BLaER1 treated with 17β-estradiol and CSF1 and Interleukin-3, amounts not matched to agents 10 nM and 100 nM (cell line): Measurements from ENCODE around the gene CCT2.
"Not testable (repeated sequence)": the region's sequence is repeated elsewhere in the genome, so short reads cannot be mapped to it uniquely, and the experiment has no call there.

Experiments used
- H3K27ac ChIP-seq, 11 experiments: shearing (Covaris generic); formaldehyde crosslinking; 2 replicates each; pipeline ENCODE4 v1.8.1; 2022
- H3K27me3 ChIP-seq, 11 experiments: shearing (Covaris generic); formaldehyde crosslinking; 2 replicates each; pipeline ENCODE4 v1.8.1; 2022
- H3K36me3 ChIP-seq, 11 experiments: shearing (Covaris generic); formaldehyde crosslinking; 2 replicates each; pipeline ENCODE4 v1.8.1; 2022
- H3K4me1 ChIP-seq, 10 experiments: shearing (Covaris generic); formaldehyde crosslinking; 2 replicates each; pipeline ENCODE4 v1.8.1; 2022
- H3K4me2 ChIP-seq, 11 experiments: shearing (Covaris generic); formaldehyde crosslinking; 2 replicates each; pipeline ENCODE4 v1.8.1; 2022
- H3K4me3 ChIP-seq, 10 experiments: shearing (Covaris generic); formaldehyde crosslinking; 2 replicates each; pipeline ENCODE4 v1.8.1; 2022
- H3K9ac ChIP-seq, 11 experiments: shearing (Covaris generic); formaldehyde crosslinking; 2 replicates each; pipeline ENCODE4 v1.8.1; 2022
- H3K9me3 ChIP-seq, 11 experiments: shearing (Covaris generic); formaldehyde crosslinking; replicated peaks in 1 of 11; 2 replicates each; pipeline ENCODE4 v1.8.1; 2022
- H4K20me1 ChIP-seq, 11 experiments: shearing (Covaris generic); formaldehyde crosslinking; 2 replicates each; pipeline ENCODE4 v1.8.1; 2022
- Cebpa-rat ChIP-seq, 11 experiments: shearing (Covaris generic); IDR thresholded peaks; 2 replicates each; pipeline ENCODE4 v1.8.1; 2022

Gene CCT2

DNA sequence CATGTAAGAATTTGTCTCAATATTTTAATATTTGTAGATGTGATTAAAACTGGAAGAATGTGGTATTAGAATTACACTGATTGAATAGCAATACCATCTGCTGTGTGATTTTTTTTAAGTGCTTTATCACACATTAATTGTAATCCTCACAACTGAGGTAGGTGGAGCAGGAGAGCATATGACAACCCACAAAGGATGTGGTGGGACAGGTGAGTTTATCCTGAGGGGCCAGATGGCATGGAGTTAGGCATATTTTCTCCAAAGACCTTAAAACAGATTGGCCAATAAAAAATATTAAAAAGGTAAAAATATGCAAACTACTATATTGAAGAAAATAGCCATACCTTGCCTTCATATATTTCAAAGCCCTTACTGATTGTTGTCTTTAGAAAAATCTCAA is 17.7 kb downstream of the CCT2 start:
- no peak overlapping the region for H3K9ac ChIP-seq
- H3K4me1 ChIP-seq: peaks cover 0 to 7% (median 4%) of the 10 kb centered on the region in 10 experiments; a peak in 16 of 20 replicates
- no peaks in the 10 kb centered on the region for H3K27me3 ChIP-seq
- no peak for TF ChIP-seq Cebpa-rat (IDR thresholded peaks at IDR 0.05)
- no peak overlapping the region for H3K27ac ChIP-seq
- H3K36me3 ChIP-seq: peaks cover 56 to 57% (median 56%) of the 10 kb centered on the region in 11 experiments
- no peak overlapping the region for H3K4me3 ChIP-seq
- H3K4me2 ChIP-seq: no peak overlapping the region
- H4K20me1 ChIP-seq: peaks cover 0 to 50% (median 20%) of the 10 kb centered on the region in 11 experiments; a peak in 15 of 22 replicates
- H3K9me3 ChIP-seq: peaks cover 0 to 11% (median 7%) of the 10 kb centered on the region in 11 experiments; a peak in 12 of 22 replicates

- H3K4me1 ChIP-seq: peaks cover 0 to 13% (median 10%) of the 10 kb centered on the region in 10 experiments; a peak in 16 of 20 replicates
- peaks cover 50 to 51% (median 50%) of the 10 kb centered on the region in 11 experiments for H3K36me3 ChIP-seq
- not testable (repeated sequence) for H3K27ac ChIP-seq, H3K9ac ChIP-seq, H3K27me3 ChIP-seq, H3K4me3 ChIP-seq, H3K4me2 ChIP-seq
- H4K20me1 ChIP-seq: peaks cover 0 to 44% (median 18%) of the 10 kb centered on the region in 11 experiments; a peak in 15 of 22 replicates
- H3K9me3 ChIP-seq: peaks cover 0 to 11% (median 7%) of the 10 kb centered on the region in 11 experiments; a peak in 12 of 22 replicates
These were observed 18.3 kb downstream of the CCT2 start for GRCh38 chr12:69603556-69603955.

DNA sequence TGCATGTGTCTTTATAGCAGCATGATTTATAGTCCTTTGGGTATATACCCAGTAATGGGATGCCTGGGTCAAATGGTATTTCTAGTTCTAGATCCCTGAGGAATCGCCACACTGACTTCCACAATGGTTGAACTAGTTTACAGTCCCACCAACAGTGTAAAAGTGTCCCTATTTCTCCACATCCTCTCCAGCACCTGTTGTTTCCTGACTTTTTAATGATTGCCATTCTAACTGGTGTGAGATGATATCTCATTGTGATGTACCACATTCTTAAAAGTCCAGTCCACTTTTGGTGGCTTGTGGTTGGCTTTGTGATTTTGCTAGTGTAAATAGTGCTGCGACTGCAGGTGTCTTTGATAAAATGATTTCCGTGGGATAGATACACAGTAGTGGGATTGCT is 19.0 kb downstream of the CCT2 start:
- not testable (repeated sequence) for H3K4me2 ChIP-seq, H3K27ac ChIP-seq, H3K4me3 ChIP-seq, H3K9ac ChIP-seq, H3K27me3 ChIP-seq
- Histone ChIP-seq H3K36me3 (peaks cover 43 to 44% (median 43%) of the 10 kb centered on the region in 11 experiments), H3K4me1 (peaks cover 0 to 19% (median 15%) of the 10 kb centered on the region in 10 experiments; a peak in 16 of 20 replicates), H3K9me3 (peaks cover 0 to 11% (median 7%) of the 10 kb centered on the region in 11 experiments; a peak in 12 of 22 replicates), H4K20me1 (peaks cover 0 to 37% (median 13%) of the 10 kb centered on the region in 11 experiments; a peak in 15 of 22 replicates)

DNA sequence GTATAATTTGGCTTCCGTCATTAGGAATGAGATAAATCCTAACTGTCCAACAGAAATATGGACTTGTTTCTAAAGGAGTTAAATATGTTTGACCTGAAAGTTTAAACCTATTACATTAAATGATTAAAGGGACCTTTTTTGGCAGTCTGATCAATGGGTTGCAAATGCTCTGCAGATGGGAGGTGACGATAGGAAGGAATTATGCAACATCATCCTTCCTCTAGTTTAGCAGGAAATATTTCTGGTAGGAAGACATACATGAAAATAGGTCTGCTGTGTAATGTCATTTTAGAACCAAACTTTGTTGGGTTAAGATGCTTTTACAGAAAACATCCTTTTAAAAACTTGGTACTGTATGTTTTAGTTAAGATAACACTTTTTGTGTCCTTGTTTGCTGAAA is 22.9 kb downstream of the CCT2 start:
- no peak overlapping the region; a peak in 1 of 20 replicates for H3K4me3 ChIP-seq
- H3K27me3 ChIP-seq: no peaks in the 10 kb centered on the region
- H4K20me1 ChIP-seq: 0 out of 22 replicates have a peak, but pooled peaks cover 0 to 5% (median 0%) of the 10 kb centered on the region in 11 experiments
- 0 out of 22 replicates have a peak, but pooled peaks of 1 of the 11 experiments have one; percentile 23 for TF ChIP-seq Cebpa-rat (IDR thresholded peaks at IDR 0.05)
- H3K4me1 ChIP-seq: peaks cover 0 to 19% (median 15%) of the 10 kb centered on the region in 10 experiments; a peak in 16 of 20 replicates
- peak overlapping the region in 6 of 11 experiments; percentile 7 to 54 (median 28); a peak in 7 of 22 replicates for H3K27ac ChIP-seq
- H3K4me2 ChIP-seq: peak overlapping the region in 10 of 11 experiments; percentile 1 to 72 (median 49); a peak in 17 of 22 replicates
- peaks cover 0 to 5% (median 4%) of the 10 kb centered on the region in 11 experiments; a peak in 12 of 22 replicates for H3K9me3 ChIP-seq
- no peak overlapping the region for H3K9ac ChIP-seq
- H3K36me3 ChIP-seq: peaks cover 4 to 5% (median 5%) of the 10 kb centered on the region in 11 experiments

- Histone ChIP-seq H3K4me3 (no peak overlapping the region), H3K4me2 (no peak overlapping the region), H3K36me3 (no peaks in the 10 kb centered on the region), H3K27me3 (no peaks in the 10 kb centered on the region), H3K4me1 (peaks cover 0 to 19% (median 15%) of the 10 kb centered on the region in 10 experiments; a peak in 16 of 20 replicates), H3K9ac (no peak overlapping the region), H3K27ac (no peak overlapping the region), H4K20me1 (0 out of 22 replicates have a peak, but pooled peaks cover 0 to under 1% (median 0%) of the 10 kb centered on the region in 11 experiments), H3K9me3 (peaks cover 0 to 7% (median 0%) of the 10 kb centered on the region in 11 experiments; a peak in 9 of 22 replicates)
- no peak for TF ChIP-seq Cebpa-rat (IDR thresholded peaks at IDR 0.05)
These were observed 24.9 kb downstream of the CCT2 start for GRCh38 chr12:69610126-69610525.

DNA sequence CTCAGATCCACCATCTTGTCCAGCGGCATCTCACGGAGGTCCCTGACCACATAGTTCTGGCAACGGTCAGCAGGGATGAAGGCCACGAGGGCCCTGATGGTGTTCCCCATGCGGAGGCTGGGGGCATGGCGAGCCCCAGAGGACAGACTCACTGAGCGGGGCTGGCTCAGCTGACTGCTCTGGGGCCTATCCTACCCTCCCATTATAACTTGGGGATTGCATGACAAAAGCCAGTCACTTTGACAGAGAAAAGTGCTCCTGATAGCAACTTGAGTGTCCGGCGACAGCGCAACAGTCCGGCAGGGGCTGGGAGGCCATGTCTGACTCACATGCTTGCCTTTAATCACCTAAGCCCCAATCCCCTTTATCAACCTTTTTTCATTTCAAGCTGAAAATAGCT is 25.5 kb downstream of the CCT2 start, which contains the start of gene LRRC10:
Gene LRRC10 (minus strand): TSS at position 179 of the 400 bp plus-strand sequence. CDS start 69 bp downstream, at position 110.
- Histone ChIP-seq H3K9me3 (peaks cover 0 to 13% (median 0%) of the 10 kb centered on the region in 11 experiments; a peak in 9 of 22 replicates), H3K4me3 (no peak within 1 kb of the TSS), H3K27me3 (no peaks in the 10 kb centered on the region), H3K4me2 (no peak within 1 kb of the TSS), H3K27ac (no peak within 1 kb of the TSS), H3K9ac (no peak within 1 kb of the TSS), H4K20me1 (no peaks in the 10 kb centered on the region), H3K36me3 (no peaks in the 10 kb centered on the region), H3K4me1 (peaks cover under 1 to 19% (median 16%) of the 10 kb centered on the region in 10 experiments; a peak in 16 of 20 replicates)
- no peak for TF ChIP-seq Cebpa-rat (IDR thresholded peaks at IDR 0.05)

DNA sequence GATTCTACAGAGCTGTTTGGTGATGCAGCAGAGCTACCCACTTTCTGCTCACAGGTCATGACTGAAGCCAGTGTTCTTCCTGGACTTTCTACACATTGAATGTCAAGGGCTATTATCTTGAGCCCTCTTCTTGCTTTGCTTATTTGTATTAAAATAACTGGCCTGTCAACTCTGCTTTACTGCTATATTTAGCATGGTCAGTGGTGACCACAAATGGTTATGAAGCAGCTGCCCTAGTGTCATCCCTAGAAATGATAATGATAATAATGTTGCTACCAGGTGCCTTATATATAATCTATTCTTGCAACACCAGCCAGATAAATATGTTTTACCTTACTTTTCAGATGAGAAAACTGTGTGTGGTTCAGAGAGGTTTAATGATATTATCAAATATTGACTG is 28.1 kb downstream of the CCT2 start:
- H3K36me3 ChIP-seq: no peaks in the 10 kb centered on the region
- no peak overlapping the region for H3K9ac ChIP-seq
- no peak overlapping the region for H3K4me2 ChIP-seq
- peaks cover 0 to 18% (median 0%) of the 10 kb centered on the region in 11 experiments; a peak in 9 of 22 replicates for H3K9me3 ChIP-seq
- H4K20me1 ChIP-seq: no peaks in the 10 kb centered on the region
- peaks cover 0 to 17% (median 14%) of the 10 kb centered on the region in 10 experiments; a peak in 16 of 20 replicates for H3K4me1 ChIP-seq
- H3K4me3 ChIP-seq: no peak overlapping the region
- H3K27ac ChIP-seq: no peak overlapping the region
- no peaks in the 10 kb centered on the region for H3K27me3 ChIP-seq
- no peak for TF ChIP-seq Cebpa-rat (IDR thresholded peaks at IDR 0.05)

DNA sequence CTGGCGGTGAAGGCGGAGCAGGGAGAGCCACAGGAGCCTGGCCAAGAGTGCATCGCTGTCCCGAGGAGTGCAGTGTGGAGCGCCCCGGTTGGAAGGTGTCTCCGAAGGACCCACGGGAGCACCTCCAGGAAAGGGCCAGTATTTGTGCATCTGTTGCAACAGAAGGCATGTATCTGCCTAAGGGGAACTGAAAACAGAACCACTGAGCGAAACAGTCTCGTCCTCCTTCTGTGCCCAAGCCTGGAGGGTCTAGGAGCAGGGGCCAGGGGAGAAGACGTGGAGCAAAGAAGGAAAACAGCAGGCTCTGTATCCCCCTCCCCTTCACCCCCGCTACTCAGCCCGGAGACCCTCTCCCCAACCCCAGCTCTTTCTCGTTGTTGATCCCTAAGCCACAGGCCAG is 30.8 kb downstream of the CCT2 start:
- Histone ChIP-seq H4K20me1 (no peaks in the 10 kb centered on the region), H3K4me2 (peak overlapping the region in 8 of 11 experiments; percentile 19 to 48 (median 26); a peak in 13 of 22 replicates), H3K4me3 (no peak overlapping the region), H3K27me3 (no peaks in the 10 kb centered on the region), H3K36me3 (no peaks in the 10 kb centered on the region), H3K9me3 (peaks cover 0 to 18% (median 0%) of the 10 kb centered on the region in 11 experiments; a peak in 9 of 22 replicates), H3K4me1 (peaks cover 0 to 8% (median 7%) of the 10 kb centered on the region in 10 experiments; a peak in 7 of 20 replicates), H3K9ac (no peak overlapping the region), H3K27ac (peak overlapping the region in 3 of 11 experiments; percentile 12 to 19 (median 18); a peak in 4 of 22 replicates)
- TF ChIP-seq Cebpa-rat (IDR thresholded peaks at IDR 0.05): no peak

- no peaks in the 10 kb centered on the region for H3K36me3 ChIP-seq
- H3K27ac ChIP-seq: no peak overlapping the region
- peaks cover 0 to 8% (median 7%) of the 10 kb centered on the region in 10 experiments; a peak in 7 of 20 replicates for H3K4me1 ChIP-seq
- no peaks in the 10 kb centered on the region for H4K20me1 ChIP-seq
- H3K4me2 ChIP-seq: no peak overlapping the region
- H3K9ac ChIP-seq: no peak overlapping the region
- no peak for TF ChIP-seq Cebpa-rat (IDR thresholded peaks at IDR 0.05)
- peaks cover 0 to 18% (median 0%) of the 10 kb centered on the region in 11 experiments; a peak in 9 of 22 replicates for H3K9me3 ChIP-seq
- H3K4me3 ChIP-seq: no peak overlapping the region
- H3K27me3 ChIP-seq: no peaks in the 10 kb centered on the region
These were observed 33.8 kb downstream of the CCT2 start for GRCh38 chr12:69619050-69619449.
